SK-N-MC (cell line): ENCODE data around the gene KCNH3.

Experiments used
- EZH2 ChIP-seq: fragments of 200-600 bp; sonication (generic); IDR thresholded peaks from one replicate; pipeline ENCODE4 v1.6.1; 2017; ENCODE audit warnings: antibody characterized with exemption
- FOXP2 ChIP-seq: optimal IDR thresholded peaks from 2 replicates; pipeline ENCODE3; 2011; ENCODE audit warnings: mild to moderate bottlenecking, moderate library complexity; ENCODE audit not compliant: insufficient read depth; ENCODE audit errors: extremely low read length, control extremely low read depth
- POLR2AphosphoS5 ChIP-seq: IDR thresholded peaks from 2 replicates; pipeline ENCODE4 v1.6.1; 2012; ENCODE audit warnings: mild to moderate bottlenecking, low read depth, low read length, borderline replicate concordance

GRCh38 chr12:49577589-49578315 lies 38.9 kb downstream of the KCNH3 start:
- TF ChIP-seq POLR2AphosphoS5 (no peak), EZH2 (no peak), FOXP2 (no peak)
